ENCODE results near the gene RPUSD1.

GRCh38 chr16:747978-748746, 40.0 kb downstream of the RPUSD1 start:
- TF ChIP-seq BHLHE40 (IDR thresholded peaks at IDR 0.05; ENCODE audit: low read depth, low read length) (no peak), RAD21 (conservative IDR thresholded peaks at IDR 0.05 in 1 of 2, IDR thresholded peaks at IDR 0.05 in 1 of 2) (no peak), EP300 (IDR thresholded peaks at IDR 0.05) (no peak), HES2 (IDR thresholded peaks at IDR 0.05) (no peak), POLR2A (IDR thresholded peaks at IDR 0.05; ENCODE audit: low read length) (no peak), ZNF302 (CRISPR knock-in tag; IDR thresholded peaks at IDR 0.05) (no peak), CTCF (IDR thresholded peaks at IDR 0.05) (no peak), RFX5 (IDR thresholded peaks at IDR 0.05) (no peak), MYC (IDR thresholded peaks at IDR 0.05; ENCODE audit: borderline replicate concordance, low read length) (no peak), EHF (CRISPR knock-in tag; IDR thresholded peaks at IDR 0.05) (no peak), USF2 (IDR thresholded peaks at IDR 0.05) (no peak), CEBPB (IDR thresholded peaks at IDR 0.05) (no peak)
